NCI-H748 treated with DMSO at 0.1 percent for 48 hours (cell line): ENCODE results near the gene MAPRE3.
"Not testable (repeated sequence)": the region's sequence is repeated elsewhere in the genome, so short reads cannot be mapped to it uniquely, and the experiment has no call there.

Experiments
- DNase-seq: peaks from one replicate; lab custom pipeline; 2025; lab: John Stamatoyannopoulos, UW

The MAPRE3 gene

DNA sequence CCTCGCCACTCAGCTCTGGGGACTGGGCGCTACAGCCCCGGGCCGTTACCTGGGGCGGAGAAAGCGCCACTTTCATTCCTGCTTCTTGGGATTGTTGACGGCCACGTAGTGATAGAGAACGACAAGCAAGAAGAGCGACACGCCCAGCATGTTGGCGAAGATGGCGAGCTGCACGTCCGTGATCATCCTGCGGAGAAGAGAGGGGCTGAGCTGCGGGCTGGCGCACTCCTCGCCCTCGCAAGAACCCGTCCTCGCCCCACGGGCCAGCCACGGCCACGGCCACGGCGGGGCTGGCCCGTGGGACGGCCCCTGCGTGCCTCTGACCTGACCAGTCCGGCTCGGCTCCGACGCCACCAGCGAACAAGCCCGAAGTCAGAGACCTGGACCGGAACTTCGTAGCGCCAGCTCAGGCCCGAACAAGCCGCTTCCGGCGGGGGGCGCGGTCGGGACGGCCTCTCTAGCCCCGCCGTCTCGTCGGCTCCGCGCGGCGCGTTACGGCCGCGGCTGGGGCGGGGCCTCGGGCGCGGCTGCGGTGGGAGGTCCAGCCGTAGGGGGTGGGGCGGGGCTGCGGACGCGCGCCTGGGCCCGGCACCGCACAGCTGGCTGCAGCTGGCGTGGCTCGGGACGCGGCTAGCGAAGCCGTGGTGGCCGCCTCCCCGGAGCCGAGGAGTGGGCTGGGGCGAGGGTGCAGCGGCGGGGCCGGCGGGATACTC is 101.0 kb downstream of the MAPRE3 start, which contains the start of gene OST4:
Gene OST4 (minus strand): TSS at position 378 of the 713 bp plus-strand sequence.
- DNase-seq, result peak; percentile 54

- no peak for DNase-seq
These were observed 101.8 kb downstream of the MAPRE3 start for GRCh38 chr2:27071990-27072830.

- DNase-seq, result no peak
These were observed 102.5 kb downstream of the MAPRE3 start for GRCh38 chr2:27072920-27073319.

DNA sequence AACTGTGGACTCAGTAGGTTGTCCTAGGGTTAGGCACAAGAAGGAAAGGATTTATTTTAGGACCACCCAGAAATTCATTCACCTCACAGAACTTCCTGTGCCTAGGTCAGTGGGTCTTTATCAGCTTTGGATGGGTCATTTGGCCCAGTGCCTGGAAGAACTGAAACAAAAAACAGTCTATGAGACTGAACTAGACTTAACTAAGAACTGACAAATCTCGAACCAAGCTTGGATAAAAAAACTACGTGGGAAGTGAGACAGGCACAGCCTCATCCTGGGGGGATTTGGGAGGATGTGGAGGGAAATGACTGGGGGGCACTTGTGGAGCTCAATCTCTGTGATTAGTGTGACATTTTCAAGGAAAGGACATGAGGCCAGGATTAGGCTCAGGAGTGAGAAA is 103.3 kb downstream of the MAPRE3 start:
- DNase-seq, result no peak

GRCh38 chr2:27074738-27075565 is 104.5 kb downstream of the MAPRE3 start:
- DNase-seq, result no peak

GRCh38 chr2:27075566-27075871 is 105.1 kb downstream of the MAPRE3 start:
- DNase-seq, result not testable (repeated sequence)

GRCh38 chr2:27076323-27076722 is 105.9 kb downstream of the MAPRE3 start:
- no peak for DNase-seq
